IMR-90 (cell line): ENCODE measurements around the gene PCSK2. TPM values are rescaled to one million over a fixed set of nuclear protein-coding genes. Genes with fewer than 3 reads are reported as not detected.

Source experiments
- ATAC-seq: fragments of 200-7000 bp; cut with Tn5 transposase; 2 replicates; pipeline ENCODE4 v1.9.1; 2020; ENCODE audit warnings: low read depth, mild to moderate bottlenecking, moderate library complexity
- BruUV-seq: library from RNA; stranded (reverse); fragments of 400-500 nt; replicated peaks from 2 replicates; lab custom pipeline; 2021; lab: Mats Ljungman, UMichigan
- CTCF ChIA-PET: fragments of 300-600 bp; formaldehyde crosslinking; extraction: SDS; loops from one replicate; lab custom pipeline; 2021; ENCODE audit warnings: antibody characterized with exemption; lab: Yijun Ruan, JAX
- POLR2A ChIA-PET: fragments of 300-600 bp; sonication (Branson Sonifier 250); formaldehyde crosslinking; loops from one replicate; lab custom pipeline; 2022; ENCODE audit warnings: antibody characterized with exemption; ENCODE audit not compliant: unreplicated experiment; lab: Charles Lee
- DNase-seq: peaks from one replicate; pipeline ENCODE4 v3.0.0; 2013
- H2AFZ ChIP-seq: replicated peaks from 2 replicates; pipeline ENCODE3; 2013; ENCODE audit warnings: low read length, mild to moderate bottlenecking; ENCODE audit not compliant: poor library complexity
- H2AK5ac ChIP-seq: 2 replicates; pipeline ENCODE4 v1.6.1; 2013; ENCODE audit warnings: low read depth, low read length, inconsistent platforms
- H2AK9ac ChIP-seq: replicated peaks from 2 replicates; pipeline ENCODE3; 2013; ENCODE audit warnings: mild to moderate bottlenecking, low read depth, low read length, moderate library complexity; ENCODE audit not compliant: poor library complexity
- H2BK120ac ChIP-seq: 2 replicates; pipeline ENCODE4 v1.6.1; 2013; ENCODE audit warnings: low read depth, low read length, inconsistent platforms
- H2BK15ac ChIP-seq: 3 replicates; pipeline ENCODE4 v1.6.1; 2013; ENCODE audit warnings: low read depth, low read length, inconsistent platforms
- H2BK20ac ChIP-seq: 2 replicates; pipeline ENCODE4 v1.6.1; 2013; ENCODE audit warnings: low read depth, mild to moderate bottlenecking, inconsistent platforms, low read length, moderate library complexity
- H2BK5ac ChIP-seq: 2 replicates; pipeline ENCODE4 v1.6.1; 2013; ENCODE audit warnings: mild to moderate bottlenecking, low read depth, low read length, inconsistent platforms; ENCODE audit not compliant: poor library complexity, severe bottlenecking
- H3K14ac ChIP-seq: replicated peaks from 2 replicates; pipeline ENCODE4 v1.6.1; 2013; ENCODE audit warnings: low read depth, low read length, inconsistent platforms
- H3K18ac ChIP-seq: 2 replicates; pipeline ENCODE4 v1.6.1; 2013; ENCODE audit warnings: low read depth, low read length, control low read depth
- H3K23ac ChIP-seq: 2 replicates; pipeline ENCODE4 v1.6.1; 2013; ENCODE audit warnings: low read depth, low read length, inconsistent platforms
- H3K27ac ChIP-seq: 2 replicates; pipeline ENCODE4 v1.5.1; 2013; ENCODE audit warnings: mild to moderate bottlenecking, control low read depth, low read length; ENCODE audit not compliant: insufficient read depth
- H3K27me3 ChIP-seq: 2 replicates; pipeline ENCODE4 v1.6.1; 2013; ENCODE audit warnings: low read length; ENCODE audit not compliant: control insufficient read depth, insufficient read depth
- H3K36me3 ChIP-seq: 2 replicates; pipeline ENCODE4 v1.6.1; 2013; ENCODE audit warnings: low read length, mixed read lengths; ENCODE audit not compliant: control insufficient read depth, insufficient read depth
- H3K4ac ChIP-seq: 2 replicates; pipeline ENCODE4 v1.6.1; 2013; ENCODE audit warnings: low read depth, low read length, inconsistent platforms
- H3K4me1 ChIP-seq: 2 replicates; pipeline ENCODE4 v1.6.1; 2013; ENCODE audit warnings: low read length, mixed read lengths; ENCODE audit not compliant: control insufficient read depth, insufficient read depth
- H3K4me2 ChIP-seq: 2 replicates; pipeline ENCODE4 v1.6.1; 2013; ENCODE audit warnings: low read depth, mild to moderate bottlenecking, control low read depth, low read length, moderate library complexity
- H3K4me3 ChIP-seq: 2 replicates; pipeline ENCODE4 v1.5.1; 2013; ENCODE audit warnings: low read depth, mild to moderate bottlenecking, control low read depth, low read length, moderate library complexity; ENCODE audit not compliant: insufficient read depth
- H3K56ac ChIP-seq: 2 replicates; pipeline ENCODE4 v1.6.1; 2013; ENCODE audit warnings: low read length, inconsistent platforms; ENCODE audit not compliant: insufficient read depth; ENCODE audit errors: extremely low read depth
- H3K79me1 ChIP-seq, 2 experiments: 2 replicates each; pipeline ENCODE4 v1.6.1; 2013; ENCODE audit warnings: low read length in 2 of 2, inconsistent platforms in 1 of 2, low read depth in 1 of 2
- H3K9ac ChIP-seq: 2 replicates; pipeline ENCODE4 v1.6.1; 2013; ENCODE audit warnings: low read depth, low read length, control low read depth
- H3K9me1 ChIP-seq: 2 replicates; pipeline ENCODE4 v1.6.1; 2013; ENCODE audit warnings: low read length, inconsistent platforms; ENCODE audit not compliant: insufficient read depth
- H3K9me3 ChIP-seq: 2 replicates; pipeline ENCODE4 v1.6.1; 2013; ENCODE audit warnings: low read length; ENCODE audit not compliant: control insufficient read depth, insufficient read depth
- H4K20me1 ChIP-seq: 2 replicates; pipeline ENCODE4 v1.6.1; 2013; ENCODE audit warnings: low read length, inconsistent platforms; ENCODE audit not compliant: insufficient read depth
- H4K5ac ChIP-seq: 2 replicates; pipeline ENCODE4 v1.6.1; 2013; ENCODE audit warnings: mild to moderate bottlenecking, low read depth, low read length, control low read depth
- H4K8ac ChIP-seq, 2 experiments: 2 replicates each; pipeline ENCODE4 v1.6.1; 2013; ENCODE audit warnings: low read depth in 2 of 2, low read length in 2 of 2, control low read depth in 1 of 2, inconsistent platforms in 1 of 2
- H4K91ac ChIP-seq: 2 replicates; pipeline ENCODE4 v1.6.1; 2013; ENCODE audit warnings: low read depth, low read length, inconsistent platforms; ENCODE audit not compliant: insufficient read depth
- BHLHE40 ChIP-seq: fragments of 150-350 bp; IDR thresholded peaks from 2 replicates; pipeline ENCODE4 v1.6.1; 2016; ENCODE audit warnings: mild to moderate bottlenecking, low read depth, low read length
- CEBPB ChIP-seq: IDR thresholded peaks from 2 replicates; pipeline ENCODE4 v1.6.1; 2012; ENCODE audit warnings: low read depth, low read length, improper control_type of control experiment
- CHD1 ChIP-seq: IDR thresholded peaks from 2 replicates; pipeline ENCODE4 v1.6.1; 2012; ENCODE audit warnings: low read depth, low read length, improper control_type of control experiment
- CTCF ChIP-seq: conservative IDR thresholded peaks from 2 replicates; pipeline ENCODE4 v1.5.1; 2012; ENCODE audit warnings: mild to moderate bottlenecking, low read depth, low read length, improper control_type of control experiment
- ELK1 ChIP-seq: fragments of 150-350 bp; IDR thresholded peaks from 2 replicates; pipeline ENCODE4 v1.6.1; 2016; ENCODE audit warnings: low read depth, mild to moderate bottlenecking, low read length, moderate library complexity, borderline replicate concordance
- FOS ChIP-seq: fragments of 150-350 bp; IDR thresholded peaks from 2 replicates; pipeline ENCODE4 v1.6.1; 2016; ENCODE audit warnings: low read depth, low read length
- MAFK ChIP-seq: IDR thresholded peaks from 2 replicates; pipeline ENCODE4 v1.6.1; 2012; ENCODE audit warnings: low read depth, low read length, improper control_type of control experiment
- MAZ ChIP-seq: IDR thresholded peaks from 2 replicates; pipeline ENCODE4 v1.6.1; 2012; ENCODE audit warnings: low read depth, mild to moderate bottlenecking, low read length, improper control_type of control experiment, moderate library complexity, borderline replicate concordance
- MXI1 ChIP-seq: IDR thresholded peaks from 2 replicates; pipeline ENCODE4 v1.6.1; 2012; ENCODE audit warnings: low read depth, mild to moderate bottlenecking, low read length, moderate library complexity, borderline replicate concordance
- NFE2L2 ChIP-seq: fragments of 150-350 bp; IDR thresholded peaks from 2 replicates; pipeline ENCODE4 v1.6.1; 2016; ENCODE audit warnings: low read depth, mild to moderate bottlenecking, low read length
- POLR2A ChIP-seq: IDR thresholded peaks from 2 replicates; pipeline ENCODE4 v1.6.1; 2012; ENCODE audit warnings: mild to moderate bottlenecking, low read depth, low read length
- RAD21 ChIP-seq: IDR thresholded peaks from 2 replicates; pipeline ENCODE4 v1.6.1; 2012; ENCODE audit warnings: low read length, improper control_type of control experiment
- RCOR1 ChIP-seq: IDR thresholded peaks from 2 replicates; pipeline ENCODE4 v1.6.1; 2012; ENCODE audit warnings: mild to moderate bottlenecking, low read length, improper control_type of control experiment; ENCODE audit not compliant: insufficient replicate concordance
- RFX5 ChIP-seq: IDR thresholded peaks from 2 replicates; pipeline ENCODE4 v1.8.0; 2012; ENCODE audit warnings: low read depth, mild to moderate bottlenecking, low read length, moderate library complexity
- USF2 ChIP-seq: fragments of 150-350 bp; IDR thresholded peaks from 2 replicates; pipeline ENCODE4 v1.6.1; 2017; ENCODE audit warnings: mild to moderate bottlenecking, antibody characterized with exemption, low read length, low read depth
- WGBS, 2 experiments: methylation state at CpG; one replicate each; pipeline versions ENCODE4 v1.1.5 to v1.1.7; 2013; ENCODE audit warnings: missing lambda C conversion rate in 2 of 2; ENCODE audit not compliant: insufficient read length in 1 of 2; ENCODE audit errors: extremely low coverage in 2 of 2; 5-methylcytosine and 5-hydroxymethylcytosine counted together
- dilution Hi-C: fragments of 300-500 bp; cut with HindIII; formaldehyde crosslinking; loops from one replicate; pipeline ENCODE4 v1.14.3; 2018; ENCODE audit warnings: low sequenced_read_pairs; ENCODE audit not compliant: unreplicated experiment
- in situ Hi-C: fragments of 300-500 bp; cut with MboI; formaldehyde crosslinking; loops from 3 replicates; pipeline ENCODE4 v1.14.3; 2019; ENCODE audit warnings: low sequenced_read_pairs, inconsistent platforms, mixed read lengths
- intact Hi-C: fragments of 100-400 bp; cut with micrococcal nuclease; formaldehyde crosslinking; loops from 2 replicates; pipeline ENCODE4 v1.10.0; 2022
- polyA plus RNA-seq, 3 experiments: library from polyadenylated mRNA; depleted of rRNA; stranded (reverse); fragments of >200 nt; gene quantifications; 2 replicates each; pipeline ENCODE4 v1.2.3, GENCODE V29; 2012; ENCODE audit warnings: low replicate concordance in 1 of 3
- total RNA-seq: library from RNA; depleted of rRNA; stranded (reverse); fragments of >200 nt; gene quantifications from 2 replicates; pipeline ENCODE4 v1.2.3, GENCODE V29; 2012

PCSK2 gene
- total and polyA plus RNA-seq, 2 of the 4 experiments (the other 2 are of a cell fraction) = not detected

- Histone ChIP-seq H4K8ac (no peak overlapping the region), H3K23ac (no peak overlapping the region), H2BK20ac (no peak overlapping the region), H2AK5ac (no peak overlapping the region), H3K79me1 (no peaks in the 10 kb centered on the region), H3K36me3 (no peaks in the 10 kb centered on the region), H3K4me1 (no peaks in the 10 kb centered on the region), H3K4me2 (no peak overlapping the region), H3K14ac (no peak overlapping the region), H3K9ac (no peak overlapping the region), H3K9me3 (no peaks in the 10 kb centered on the region), H2AK9ac (no peak overlapping the region), H3K9me1 (no peaks in the 10 kb centered on the region), H2BK15ac (no peak overlapping the region), H2AFZ (no peak overlapping the region), H3K4me3 (no peak overlapping the region), H3K27me3 (no peaks in the 10 kb centered on the region), H3K27ac (no peak overlapping the region), H3K18ac (no peak overlapping the region), H4K91ac (no peak overlapping the region), H4K20me1 (no peaks in the 10 kb centered on the region), H2BK120ac (no peak overlapping the region), H4K5ac (no peak overlapping the region), H2BK5ac (no peak overlapping the region), H3K56ac (no peak overlapping the region), H3K4ac (no peak overlapping the region)
- intact Hi-C loops = no loop called here
- no peak for DNase-seq
- BruUV-seq = no TSS peak
- 20% methylated on average over 1 of the region's 5 CpGs; no CpG with 5 or more reads in 1 of the 2 experiments for WGBS, 2 experiments
- dilution Hi-C loops = no loop called here
- POLR2A ChIA-PET = no interaction called here
- no peak for ATAC-seq
- CTCF ChIA-PET = no interaction called here
- in situ Hi-C loops = no loop called here
- TF ChIP-seq POLR2A (no peak), ELK1 (no peak), MAZ (no peak), CHD1 (no peak), USF2 (no peak), CEBPB (no peak), RAD21 (no peak), MXI1 (no peak), NFE2L2 (no peak), FOS (no peak), CTCF (no peak), BHLHE40 (no peak), RFX5 (no peak), RCOR1 (no peak), MAFK (no peak)
These were observed 167.6 kb downstream of the PCSK2 start for GRCh38 chr20:17394411-17394810.
